WTC11 (cell line): ENCODE measurements around the gene GPR132. TPM values are rescaled to one million over a fixed set of nuclear protein-coding genes. Genes with fewer than 3 reads are reported as not detected.

Source experiments
- ATAC-seq: fragments of 200-7000 bp; cut with Tn5 transposase; 2 replicates; pipeline ENCODE4 v1.10.0; 2021; ENCODE audit warnings: mild to moderate bottlenecking, moderate library complexity
- CTCF ChIA-PET: fragments of 300-600 bp; sonication (Branson Sonifier 250); formaldehyde crosslinking; loops from one replicate; lab custom pipeline; 2021; ENCODE audit warnings: antibody characterized with exemption; lab: Charles Lee
- POLR2A ChIA-PET: fragments of 350-600 bp; sonication (Branson Sonifier 250); formaldehyde crosslinking; loops from one replicate; lab custom pipeline; 2021; ENCODE audit warnings: antibody characterized with exemption; lab: Charles Lee
- DNase-seq: peaks from one replicate; pipeline ENCODE4 v3.0.0; 2021; ENCODE audit warnings: low spot score
- H3K27ac Mint-ChIP-seq: 2 replicates; pipeline ENCODE4 v1.8.0; 2021; ENCODE audit warnings: mixed read lengths
- H3K27me3 Mint-ChIP-seq: 2 replicates; pipeline ENCODE4 v1.8.0; 2021; ENCODE audit warnings: low read depth, mild to moderate bottlenecking, moderate library complexity, mixed read lengths
- H3K36me3 Mint-ChIP-seq: 2 replicates; pipeline ENCODE4 v1.8.0; 2021; ENCODE audit warnings: mixed read lengths
- H3K4me1 Mint-ChIP-seq: 2 replicates; pipeline ENCODE4 v1.8.0; 2022; ENCODE audit warnings: mixed read lengths
- H3K4me3 Mint-ChIP-seq: 2 replicates; pipeline ENCODE4 v1.8.0; 2021; ENCODE audit warnings: mild to moderate bottlenecking, moderate library complexity, mixed read lengths
- H3K9me3 Mint-ChIP-seq: 2 replicates; pipeline ENCODE4 v1.8.0; 2021; ENCODE audit warnings: mixed read lengths
- CBFB ChIP-seq: sonication (generic); formaldehyde crosslinking; IDR thresholded peaks from 2 replicates; pipeline ENCODE4 v1.8.1; 2022; ENCODE audit warnings: mild to moderate bottlenecking, low read depth, missing genetic modification reagents
- CREM ChIP-seq: sonication (generic); formaldehyde crosslinking; IDR thresholded peaks from 2 replicates; pipeline ENCODE4 v1.8.1; 2022; ENCODE audit warnings: mild to moderate bottlenecking, missing genetic modification reagents, moderate library complexity
- FOXP1 ChIP-seq: sonication (generic); formaldehyde crosslinking; IDR thresholded peaks from 2 replicates; pipeline ENCODE4 v1.8.0; 2022; ENCODE audit warnings: missing genetic modification reagents, mild to moderate bottlenecking, moderate library complexity, borderline replicate concordance
- GABPB1 ChIP-seq: sonication (generic); formaldehyde crosslinking; IDR thresholded peaks from 2 replicates; pipeline ENCODE4 v1.8.1; 2023; ENCODE audit warnings: mild to moderate bottlenecking, missing genetic modification reagents
- IRF2 ChIP-seq: sonication (generic); formaldehyde crosslinking; IDR thresholded peaks from 2 replicates; pipeline ENCODE4 v1.8.0; 2022; ENCODE audit warnings: low read depth, missing genetic modification reagents, borderline replicate concordance
- JUN ChIP-seq: sonication (generic); formaldehyde crosslinking; IDR thresholded peaks from 2 replicates; pipeline ENCODE4 v1.8.0; 2023; ENCODE audit warnings: mild to moderate bottlenecking, missing genetic modification reagents
- MXD4 ChIP-seq: fragments of 250-450 bp; sonication (Bioruptor Pico); IDR thresholded peaks from 2 replicates; pipeline ENCODE4 v1.8.0; 2021; ENCODE audit warnings: mild to moderate bottlenecking, moderate library complexity, borderline replicate concordance
- NR1H2 ChIP-seq: sonication (generic); formaldehyde crosslinking; IDR thresholded peaks from 2 replicates; pipeline ENCODE4 v1.9.0; 2021; ENCODE audit warnings: mild to moderate bottlenecking, moderate library complexity, missing genetic modification reagents
- PRRX2 ChIP-seq: fragments of 250-450 bp; sonication (Bioruptor Pico); IDR thresholded peaks from 2 replicates; pipeline ENCODE4 v1.8.0; 2021; ENCODE audit warnings: mild to moderate bottlenecking
- SMAD3 ChIP-seq: sonication (generic); formaldehyde crosslinking; IDR thresholded peaks from 2 replicates; pipeline ENCODE4 v1.8.0; 2022; ENCODE audit warnings: missing genetic modification reagents, mild to moderate bottlenecking, borderline replicate concordance
- ZNF138 ChIP-seq: sonication (generic); formaldehyde crosslinking; conservative IDR thresholded peaks from 2 replicates; pipeline ENCODE4 v1.8.1; 2022; ENCODE audit warnings: mild to moderate bottlenecking, moderate library complexity, missing genetic modification reagents
- ZNF263 ChIP-seq: sonication (generic); formaldehyde crosslinking; IDR thresholded peaks from 2 replicates; pipeline ENCODE4 v1.8.1; 2022; ENCODE audit warnings: low read depth, mild to moderate bottlenecking, moderate library complexity, missing genetic modification reagents
- total RNA-seq: library from RNA; stranded (reverse); gene quantifications from 3 replicates; pipeline ENCODE4 v1.2.3, GENCODE V29; 2021
- TF ChIP-seq, protein P1 (sequence below): fragments of 250-450 bp; sonication (Bioruptor Pico); IDR thresholded peaks from 2 replicates; pipeline ENCODE4 v1.9.0; 2021; ENCODE audit warnings: mild to moderate bottlenecking
- TF ChIP-seq, protein P2 (sequence below): sonication (generic); formaldehyde crosslinking; IDR thresholded peaks from 2 replicates; pipeline ENCODE4 v1.8.0; 2023; ENCODE audit warnings: missing genetic modification reagents
- TF ChIP-seq, protein P3 (sequence below): sonication (generic); formaldehyde crosslinking; IDR thresholded peaks from 2 replicates; pipeline ENCODE4 v1.8.1; 2023; ENCODE audit warnings: mild to moderate bottlenecking, missing genetic modification reagents
- TF ChIP-seq, protein P4 (sequence below): fragments of 250-450 bp; sonication (Bioruptor Pico); IDR thresholded peaks from 2 replicates; pipeline ENCODE4 v1.9.0; 2021; ENCODE audit warnings: mild to moderate bottlenecking, borderline replicate concordance

The GPR132 gene
- total RNA-seq, 1 experiment from 2014 or later, result 0.13 TPM

DNA sequence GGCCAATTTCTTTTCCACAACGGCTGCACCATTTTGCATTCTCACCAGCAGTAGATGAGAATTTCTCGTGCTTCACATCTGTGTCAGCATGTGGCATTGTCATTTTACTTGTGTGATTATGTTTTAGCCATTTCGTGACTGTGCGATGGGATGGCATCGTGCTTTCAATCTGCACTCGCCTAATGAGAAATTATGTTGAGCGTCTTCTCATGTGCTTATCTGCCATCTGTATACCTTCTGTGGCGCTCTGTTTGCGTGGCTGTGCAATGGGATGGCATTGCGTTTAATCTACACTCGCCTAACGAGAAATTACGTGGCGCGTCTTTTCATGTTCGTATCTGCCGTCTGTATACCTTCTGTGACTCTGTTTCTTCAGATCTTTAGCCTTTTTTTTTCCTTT, 14.9 kb upstream of the GPR132 start (continued):
- TF ChIP-seq, protein P1, sequence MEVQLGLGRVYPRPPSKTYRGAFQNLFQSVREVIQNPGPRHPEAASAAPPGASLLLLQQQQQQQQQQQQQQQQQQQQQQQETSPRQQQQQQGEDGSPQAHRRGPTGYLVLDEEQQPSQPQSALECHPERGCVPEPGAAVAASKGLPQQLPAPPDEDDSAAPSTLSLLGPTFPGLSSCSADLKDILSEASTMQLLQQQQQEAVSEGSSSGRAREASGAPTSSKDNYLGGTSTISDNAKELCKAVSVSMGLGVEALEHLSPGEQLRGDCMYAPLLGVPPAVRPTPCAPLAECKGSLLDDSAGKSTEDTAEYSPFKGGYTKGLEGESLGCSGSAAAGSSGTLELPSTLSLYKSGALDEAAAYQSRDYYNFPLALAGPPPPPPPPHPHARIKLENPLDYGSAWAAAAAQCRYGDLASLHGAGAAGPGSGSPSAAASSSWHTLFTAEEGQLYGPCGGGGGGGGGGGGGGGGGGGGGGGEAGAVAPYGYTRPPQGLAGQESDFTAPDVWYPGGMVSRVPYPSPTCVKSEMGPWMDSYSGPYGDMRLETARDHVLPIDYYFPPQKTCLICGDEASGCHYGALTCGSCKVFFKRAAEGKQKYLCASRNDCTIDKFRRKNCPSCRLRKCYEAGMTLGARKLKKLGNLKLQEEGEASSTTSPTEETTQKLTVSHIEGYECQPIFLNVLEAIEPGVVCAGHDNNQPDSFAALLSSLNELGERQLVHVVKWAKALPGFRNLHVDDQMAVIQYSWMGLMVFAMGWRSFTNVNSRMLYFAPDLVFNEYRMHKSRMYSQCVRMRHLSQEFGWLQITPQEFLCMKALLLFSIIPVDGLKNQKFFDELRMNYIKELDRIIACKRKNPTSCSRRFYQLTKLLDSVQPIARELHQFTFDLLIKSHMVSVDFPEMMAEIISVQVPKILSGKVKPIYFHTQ, result no peak
- TF ChIP-seq, protein P2, sequence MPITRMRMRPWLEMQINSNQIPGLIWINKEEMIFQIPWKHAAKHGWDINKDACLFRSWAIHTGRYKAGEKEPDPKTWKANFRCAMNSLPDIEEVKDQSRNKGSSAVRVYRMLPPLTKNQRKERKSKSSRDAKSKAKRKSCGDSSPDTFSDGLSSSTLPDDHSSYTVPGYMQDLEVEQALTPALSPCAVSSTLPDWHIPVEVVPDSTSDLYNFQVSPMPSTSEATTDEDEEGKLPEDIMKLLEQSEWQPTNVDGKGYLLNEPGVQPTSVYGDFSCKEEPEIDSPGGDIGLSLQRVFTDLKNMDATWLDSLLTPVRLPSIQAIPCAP (CRISPR knock-in tag), result no peak
- TF ChIP-seq SMAD3 (CRISPR knock-in tag), result no peak
- TF ChIP-seq CBFB (CRISPR knock-in tag), result no peak
- TF ChIP-seq FOXP1 (CRISPR knock-in tag), result no peak
- no peak for TF ChIP-seq CREM
- TF ChIP-seq NR1H2 (CRISPR knock-in tag), result no peak
- TF ChIP-seq ZNF263 (CRISPR knock-in tag), result no peak
- TF ChIP-seq, protein P3, sequence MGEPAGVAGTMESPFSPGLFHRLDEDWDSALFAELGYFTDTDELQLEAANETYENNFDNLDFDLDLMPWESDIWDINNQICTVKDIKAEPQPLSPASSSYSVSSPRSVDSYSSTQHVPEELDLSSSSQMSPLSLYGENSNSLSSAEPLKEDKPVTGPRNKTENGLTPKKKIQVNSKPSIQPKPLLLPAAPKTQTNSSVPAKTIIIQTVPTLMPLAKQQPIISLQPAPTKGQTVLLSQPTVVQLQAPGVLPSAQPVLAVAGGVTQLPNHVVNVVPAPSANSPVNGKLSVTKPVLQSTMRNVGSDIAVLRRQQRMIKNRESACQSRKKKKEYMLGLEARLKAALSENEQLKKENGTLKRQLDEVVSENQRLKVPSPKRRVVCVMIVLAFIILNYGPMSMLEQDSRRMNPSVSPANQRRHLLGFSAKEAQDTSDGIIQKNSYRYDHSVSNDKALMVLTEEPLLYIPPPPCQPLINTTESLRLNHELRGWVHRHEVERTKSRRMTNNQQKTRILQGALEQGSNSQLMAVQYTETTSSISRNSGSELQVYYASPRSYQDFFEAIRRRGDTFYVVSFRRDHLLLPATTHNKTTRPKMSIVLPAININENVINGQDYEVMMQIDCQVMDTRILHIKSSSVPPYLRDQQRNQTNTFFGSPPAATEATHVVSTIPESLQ (CRISPR knock-in tag), result no peak

DNA sequence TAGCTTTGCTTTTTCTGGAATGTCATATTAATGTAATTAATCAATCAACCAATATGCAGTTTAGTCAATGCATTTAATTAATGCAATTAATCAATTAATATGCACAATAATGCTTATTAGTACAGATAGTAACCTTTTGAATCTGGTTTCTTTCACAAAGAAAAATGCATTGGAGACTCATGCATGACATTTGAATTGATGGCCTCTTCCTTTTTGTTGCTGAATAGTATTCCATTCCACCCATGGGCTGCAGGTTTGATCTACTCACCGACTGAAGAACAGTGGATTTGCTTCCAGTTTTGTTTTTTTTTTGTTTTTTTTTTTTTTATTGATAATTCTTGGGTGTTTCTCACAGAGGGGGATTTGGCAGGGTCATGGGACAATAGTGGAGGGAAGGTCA, 13.1 kb upstream of the GPR132 start:
- Mint-ChIP-seq H3K9me3 (peaks cover 7% of the 10 kb centered on the region), H3K36me3 (no peaks in the 10 kb centered on the region; the same call in 1 of the 2 replicates), H3K27me3 (peaks cover 11% of the 10 kb centered on the region), H3K27ac (no peak overlapping the region), H3K4me3 (no peak overlapping the region), H3K4me1 (0 out of 2 replicates have a peak, but pooled peaks cover 3% of the 10 kb centered on the region)
- TF ChIP-seq PRRX2, result no peak
- no peak for TF ChIP-seq GABPB1
- TF ChIP-seq, protein P4, sequence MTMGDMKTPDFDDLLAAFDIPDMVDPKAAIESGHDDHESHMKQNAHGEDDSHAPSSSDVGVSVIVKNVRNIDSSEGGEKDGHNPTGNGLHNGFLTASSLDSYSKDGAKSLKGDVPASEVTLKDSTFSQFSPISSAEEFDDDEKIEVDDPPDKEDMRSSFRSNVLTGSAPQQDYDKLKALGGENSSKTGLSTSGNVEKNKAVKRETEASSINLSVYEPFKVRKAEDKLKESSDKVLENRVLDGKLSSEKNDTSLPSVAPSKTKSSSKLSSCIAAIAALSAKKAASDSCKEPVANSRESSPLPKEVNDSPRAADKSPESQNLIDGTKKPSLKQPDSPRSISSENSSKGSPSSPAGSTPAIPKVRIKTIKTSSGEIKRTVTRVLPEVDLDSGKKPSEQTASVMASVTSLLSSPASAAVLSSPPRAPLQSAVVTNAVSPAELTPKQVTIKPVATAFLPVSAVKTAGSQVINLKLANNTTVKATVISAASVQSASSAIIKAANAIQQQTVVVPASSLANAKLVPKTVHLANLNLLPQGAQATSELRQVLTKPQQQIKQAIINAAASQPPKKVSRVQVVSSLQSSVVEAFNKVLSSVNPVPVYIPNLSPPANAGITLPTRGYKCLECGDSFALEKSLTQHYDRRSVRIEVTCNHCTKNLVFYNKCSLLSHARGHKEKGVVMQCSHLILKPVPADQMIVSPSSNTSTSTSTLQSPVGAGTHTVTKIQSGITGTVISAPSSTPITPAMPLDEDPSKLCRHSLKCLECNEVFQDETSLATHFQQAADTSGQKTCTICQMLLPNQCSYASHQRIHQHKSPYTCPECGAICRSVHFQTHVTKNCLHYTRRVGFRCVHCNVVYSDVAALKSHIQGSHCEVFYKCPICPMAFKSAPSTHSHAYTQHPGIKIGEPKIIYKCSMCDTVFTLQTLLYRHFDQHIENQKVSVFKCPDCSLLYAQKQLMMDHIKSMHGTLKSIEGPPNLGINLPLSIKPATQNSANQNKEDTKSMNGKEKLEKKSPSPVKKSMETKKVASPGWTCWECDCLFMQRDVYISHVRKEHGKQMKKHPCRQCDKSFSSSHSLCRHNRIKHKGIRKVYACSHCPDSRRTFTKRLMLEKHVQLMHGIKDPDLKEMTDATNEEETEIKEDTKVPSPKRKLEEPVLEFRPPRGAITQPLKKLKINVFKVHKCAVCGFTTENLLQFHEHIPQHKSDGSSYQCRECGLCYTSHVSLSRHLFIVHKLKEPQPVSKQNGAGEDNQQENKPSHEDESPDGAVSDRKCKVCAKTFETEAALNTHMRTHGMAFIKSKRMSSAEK, result no peak
- TF ChIP-seq JUN (CRISPR knock-in tag), result no peak
- no peak for ATAC-seq
- no peak for DNase-seq
- POLR2A ChIA-PET, result no interaction called here
- CTCF ChIA-PET, result interaction anchor here (2.0 kb wide), 1 partner anchor 12 kb away, joined by 6 read pairs; no protein-coding TSS in a partner anchor

DNA sequence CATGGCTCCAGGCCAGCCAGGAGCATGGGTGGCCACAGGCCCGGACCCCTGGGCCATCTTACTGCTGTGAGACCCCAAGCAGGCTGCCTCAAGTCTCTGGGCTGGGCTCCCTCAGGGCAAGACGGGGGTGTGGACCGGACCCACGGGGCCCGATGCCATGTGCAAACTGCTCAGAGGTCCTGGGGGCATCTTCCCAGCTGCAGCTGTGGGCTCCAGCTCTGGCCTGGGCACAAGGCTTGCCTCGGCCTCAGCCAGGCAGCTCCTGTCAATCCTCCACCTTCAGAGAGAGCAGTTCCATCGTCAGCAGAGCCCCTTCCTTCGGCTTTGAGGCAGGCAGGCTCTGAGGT, 12.4 kb upstream of the GPR132 start:
- no peak for TF ChIP-seq ZNF138 (CRISPR knock-in tag)
- no peak for TF ChIP-seq IRF2 (CRISPR knock-in tag)
- no peak for TF ChIP-seq MXD4 (CRISPR knock-in tag)
- TF ChIP-seq, all 79 proteins: peak for 0
- POLR2A ChIA-PET, result no interaction called here
- Mint-ChIP-seq H3K27me3 (peaks cover 11% of the 10 kb centered on the region), H3K4me3 (no peak overlapping the region), H3K27ac (no peak overlapping the region), H3K9me3 (peaks cover 7% of the 10 kb centered on the region), H3K36me3 (no peaks in the 10 kb centered on the region; the same call in 1 of the 2 replicates), H3K4me1 (0 out of 2 replicates have a peak, but pooled peaks cover 3% of the 10 kb centered on the region)
- CTCF ChIA-PET, result interaction anchor here (0.6 to 2.0 kb wide), 2 partner anchors 13 to 83 kb away, joined by 6 read pairs; no protein-coding TSS in a partner anchor
- no peak for ATAC-seq
- no peak for DNase-seq
